A673 (cell line): ENCODE measurements around the gene TXNDC12. TPM values are rescaled to one million over a fixed set of nuclear protein-coding genes. Genes with fewer than 3 reads are reported as not detected.
A peak's percentile ranks its signal among the peaks of the same experiment; 100 is the strongest.

Experiments used
- BruUV-seq: library from RNA; stranded (reverse); fragments of 400-500 nt; replicated peaks from 2 replicates; lab custom pipeline; 2021; lab: Mats Ljungman, UMichigan
- CTCF ChIA-PET: fragments of 300-600 bp; sonication (Branson Sonifier 250); formaldehyde crosslinking; loops from one replicate; lab custom pipeline; 2022; ENCODE audit warnings: antibody characterized with exemption; lab: Charles Lee
- POLR2A ChIA-PET: fragments of 300-600 bp; sonication (Branson Sonifier 250); formaldehyde crosslinking; loops from one replicate; lab custom pipeline; 2022; ENCODE audit warnings: antibody characterized with exemption; ENCODE audit not compliant: low non-redundant PET; lab: Charles Lee
- DNase-seq: peaks from one replicate; pipeline ENCODE4 v3.0.0-alpha.2; 2015; ENCODE audit warnings: low spot score
- H3K27ac ChIP-seq: fragments of 200-600 bp; sonication (generic); 2 replicates; pipeline ENCODE4 v1.5.1; 2016; ENCODE audit warnings: mixed run types, low read depth, mild to moderate bottlenecking, mixed read lengths, antibody characterized with exemption, low read length; ENCODE audit not compliant: poor library complexity, severe bottlenecking
- H3K27me3 ChIP-seq: fragments of 200-600 bp; sonication (generic); replicated peaks from 2 replicates; pipeline ENCODE4 v1.6.1; 2017; ENCODE audit warnings: mixed run types, low read depth, mild to moderate bottlenecking, mixed read lengths, antibody characterized with exemption, low read length; ENCODE audit not compliant: insufficient read depth, poor library complexity
- H3K36me3 ChIP-seq: fragments of 200-600 bp; sonication (generic); 2 replicates; pipeline ENCODE4 v1.6.1; 2016; ENCODE audit warnings: mixed run types, mild to moderate bottlenecking, mixed read lengths, antibody characterized with exemption, low read length; ENCODE audit not compliant: insufficient read depth, poor library complexity, severe bottlenecking
- H3K4me1 ChIP-seq: fragments of 200-600 bp; sonication (generic); 2 replicates; pipeline ENCODE4 v1.6.1; 2017; ENCODE audit warnings: mixed run types, mild to moderate bottlenecking, mixed read lengths, antibody characterized with exemption, low read length; ENCODE audit not compliant: insufficient read depth, poor library complexity, severe bottlenecking
- H3K4me3 ChIP-seq: fragments of 200-600 bp; sonication (generic); 2 replicates; pipeline ENCODE4 v1.5.1; 2016; ENCODE audit warnings: low read depth, mixed run types, mild to moderate bottlenecking, mixed read lengths, low read length; ENCODE audit not compliant: poor library complexity, severe bottlenecking
- H3K9me3 ChIP-seq: fragments of 200-600 bp; sonication (generic); 2 replicates; pipeline ENCODE4 v1.6.1; 2016; ENCODE audit warnings: mixed run types, low read depth, mild to moderate bottlenecking, mixed read lengths, antibody characterized with exemption, low read length; ENCODE audit not compliant: poor library complexity, severe bottlenecking
- CTCF ChIP-seq: fragments of 300-800, 200-600 bp; sonication (generic); conservative IDR thresholded peaks from 2 replicates; pipeline ENCODE4 v1.5.1; 2017; ENCODE audit warnings: low read depth, mild to moderate bottlenecking, antibody characterized with exemption, low read length, moderate library complexity, mixed read lengths
- EZH2 ChIP-seq: fragments of 200-600 bp; sonication (generic); IDR thresholded peaks from 2 replicates; pipeline ENCODE4 v1.6.1; 2017; ENCODE audit warnings: borderline replicate concordance, low read depth, mild to moderate bottlenecking, mixed read lengths, antibody characterized with exemption, low read length; ENCODE audit not compliant: poor library complexity, severe bottlenecking
- intact Hi-C: fragments of 100-400 bp; cut with micrococcal nuclease; formaldehyde crosslinking; loops from one replicate; pipeline ENCODE4 v1.10.0; 2022; ENCODE audit not compliant: unreplicated experiment
- total RNA-seq: library from RNA; stranded (reverse); gene quantifications from 2 replicates; pipeline ENCODE4 v1.2.3, GENCODE V29; 2021

The TXNDC12 gene
- total RNA-seq, 1 experiment from 2014 or later: 70.1 TPM

GRCh38 chr1:52034050-52034384, 21.0 kb downstream of the TXNDC12 start:
- Histone ChIP-seq H3K36me3 (peaks cover 9% of the 10 kb centered on the region), H3K4me3 (peak overlapping the region; percentile 81), H3K9me3 (no peaks in the 10 kb centered on the region), H3K27ac (peak overlapping the region; percentile 84), H3K27me3 (no peaks in the 10 kb centered on the region), H3K4me1 (peaks cover 17% of the 10 kb centered on the region)
- intact Hi-C loops: no loop called here
- DNase-seq: no peak
- POLR2A ChIA-PET: no interaction called here
- TF ChIP-seq EZH2 (no peak), CTCF (no peak)
- no TSS peak for BruUV-seq
- CTCF ChIA-PET: no interaction called here

GRCh38 chr1:52033190-52034049, 21.6 kb downstream of the TXNDC12 start, which contains the start of gene KTI12:
Gene KTI12, minus strand, starts transcription at chr1:52033810. Its CDS starts 49 bp downstream, at chr1:52033761.
- no peaks in the 10 kb centered on the region for H3K9me3 ChIP-seq
- intact Hi-C loops: no loop called here
- no TSS peak for BruUV-seq
- ChIA-PET POLR2A (no interaction called here), CTCF (no interaction called here)
- DNase-seq: peak; percentile 96
- no peaks in the 10 kb centered on the region for H3K27me3 ChIP-seq
- H3K4me1 ChIP-seq: peaks cover 17% of the 10 kb centered on the region
- TF ChIP-seq CTCF (no peak), EZH2 (no peak)
- peak within 1 kb of the TSS; percentile 84 for H3K27ac ChIP-seq
- H3K4me3 ChIP-seq: peak within 1 kb of the TSS; percentile 81
- peaks cover 3% of the 10 kb centered on the region for H3K36me3 ChIP-seq

- no TSS peak for BruUV-seq
- H3K27ac ChIP-seq: peak overlapping the region; percentile 84
- no peaks in the 10 kb centered on the region for H3K9me3 ChIP-seq
- ChIA-PET POLR2A (no interaction called here), CTCF (no interaction called here)
- no peaks in the 10 kb centered on the region for H3K36me3 ChIP-seq
- H3K4me1 ChIP-seq: peaks cover 17% of the 10 kb centered on the region
- H3K27me3 ChIP-seq: no peaks in the 10 kb centered on the region
- H3K4me3 ChIP-seq: peak overlapping the region; percentile 81
- peak; percentile 20 for DNase-seq
- intact Hi-C loops: no loop called here
- no peak for TF ChIP-seq CTCF
- no peak for TF ChIP-seq EZH2
Observed at GRCh38 chr1:52032785-52033131, 22.2 kb downstream of the TXNDC12 start.
